IPS-18c (cell line): ENCODE results near the gene SLN.

ENCODE experiments used
- H3K4me3 ChIP-seq: 2 replicates; pipeline ENCODE4 v1.7.0; 2013; ENCODE audit warnings: low read depth, mild to moderate bottlenecking, low read length, moderate library complexity; ENCODE audit not compliant: insufficient read depth
- H3K9me3 ChIP-seq: one replicate; pipeline ENCODE4 v1.6.1; 2013; ENCODE audit warnings: mild to moderate bottlenecking, low read length, moderate library complexity; ENCODE audit not compliant: control insufficient read depth, insufficient read depth

Gene SLN

DNA sequence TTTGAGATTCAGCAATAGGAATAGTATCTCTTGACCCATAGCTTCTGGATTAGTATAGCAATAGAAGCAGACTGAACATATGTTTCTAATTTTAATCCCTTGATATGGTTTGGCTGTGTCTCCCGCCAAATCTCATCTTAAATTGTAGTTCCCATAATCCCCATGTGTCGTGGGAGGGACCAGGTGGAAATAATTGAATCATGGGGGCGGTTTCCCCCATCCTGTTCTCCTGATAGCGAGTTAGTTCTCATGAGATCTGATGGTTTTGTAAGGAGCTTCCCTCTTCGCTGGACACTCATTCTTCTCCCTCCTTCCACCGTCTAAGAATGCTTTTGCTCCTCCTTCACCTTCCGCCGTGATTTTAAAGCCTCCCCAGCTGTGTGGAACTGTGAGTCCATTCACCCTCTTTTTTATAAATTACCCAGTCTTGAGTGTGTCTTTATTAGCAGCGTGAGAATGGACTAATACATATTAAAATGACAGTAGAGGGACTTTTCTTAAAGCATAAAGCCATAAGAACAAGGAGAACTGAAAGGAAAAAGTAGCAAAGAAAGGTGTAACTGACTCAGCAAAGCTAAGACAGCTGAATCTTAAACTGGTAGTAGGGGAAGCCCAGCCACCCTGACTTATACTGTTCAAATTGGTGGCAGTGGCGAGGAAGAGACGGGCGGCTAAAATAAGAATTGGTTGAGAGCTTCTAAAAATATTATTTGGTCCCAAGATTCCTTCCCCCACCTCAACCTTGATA is 20.3 kb upstream of the SLN start:
- no peak overlapping the region for H3K4me3 ChIP-seq
- peaks cover 2% of the 10 kb centered on the region for H3K9me3 ChIP-seq

DNA sequence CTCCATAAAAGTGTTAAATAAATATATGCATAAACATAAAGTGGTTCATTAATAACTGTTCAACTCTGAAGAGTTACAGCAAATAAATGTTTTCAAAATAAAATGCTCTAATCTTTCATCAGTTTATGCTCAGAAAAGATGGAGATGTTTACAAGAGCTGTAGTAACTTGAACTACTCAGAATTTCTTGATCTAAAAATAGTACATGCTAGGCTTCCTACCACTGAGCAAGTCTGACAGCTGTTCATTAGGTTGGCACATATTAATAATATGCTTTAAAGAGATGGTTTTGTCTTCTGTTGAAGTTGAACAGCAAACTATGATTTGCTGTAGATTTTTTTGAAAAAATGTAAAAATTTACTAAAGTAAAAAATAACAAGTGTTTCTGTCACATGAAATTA is 10.8 kb upstream of the SLN start:
- Histone ChIP-seq H3K9me3 (no peaks in the 10 kb centered on the region), H3K4me3 (no peak overlapping the region)

DNA sequence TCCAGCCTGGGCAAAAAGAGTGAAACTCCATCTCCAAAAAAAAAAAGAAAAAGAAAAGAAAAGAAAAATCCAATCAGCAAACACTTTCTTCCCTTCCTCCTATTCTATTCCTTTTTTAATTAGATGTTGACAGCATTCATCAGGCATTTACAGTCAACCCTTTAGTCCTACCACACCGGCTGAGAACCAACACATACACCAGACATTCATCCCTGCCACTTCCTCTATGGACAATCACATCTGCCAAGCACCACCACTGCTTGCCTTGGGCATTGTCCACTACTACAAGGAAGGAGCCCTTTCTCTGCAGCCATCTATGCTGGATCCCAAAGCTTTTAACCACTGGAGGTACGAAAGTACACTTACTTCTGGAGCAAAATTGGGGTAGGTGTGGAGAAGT is 9.4 kb upstream of the SLN start:
- Histone ChIP-seq H3K4me3 (no peak overlapping the region), H3K9me3 (no peaks in the 10 kb centered on the region)

DNA sequence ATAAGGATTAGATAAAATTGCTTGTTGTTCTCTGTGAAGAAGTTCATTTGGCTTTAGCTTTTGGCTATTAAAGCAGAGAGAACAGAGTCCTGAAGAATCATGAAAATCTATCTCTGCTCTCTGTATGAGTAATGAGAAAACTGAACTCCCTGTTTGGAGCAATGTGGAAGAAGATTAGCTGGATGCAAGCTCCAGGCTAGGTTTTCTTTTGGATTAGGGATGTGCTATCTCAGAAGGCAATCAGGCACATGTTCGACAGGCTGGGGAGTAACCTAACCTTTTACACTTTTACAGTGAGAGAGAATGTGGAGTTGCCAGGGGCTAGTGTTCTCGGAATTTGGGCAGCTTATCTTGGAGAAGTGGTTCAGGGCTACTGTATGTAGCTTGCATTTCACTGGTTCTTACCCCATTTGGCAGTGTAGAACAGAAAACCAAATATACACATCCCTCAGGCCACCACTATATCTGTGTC is 8.5 kb upstream of the SLN start:
- Histone ChIP-seq H3K9me3 (no peaks in the 10 kb centered on the region), H3K4me3 (no peak overlapping the region)

DNA sequence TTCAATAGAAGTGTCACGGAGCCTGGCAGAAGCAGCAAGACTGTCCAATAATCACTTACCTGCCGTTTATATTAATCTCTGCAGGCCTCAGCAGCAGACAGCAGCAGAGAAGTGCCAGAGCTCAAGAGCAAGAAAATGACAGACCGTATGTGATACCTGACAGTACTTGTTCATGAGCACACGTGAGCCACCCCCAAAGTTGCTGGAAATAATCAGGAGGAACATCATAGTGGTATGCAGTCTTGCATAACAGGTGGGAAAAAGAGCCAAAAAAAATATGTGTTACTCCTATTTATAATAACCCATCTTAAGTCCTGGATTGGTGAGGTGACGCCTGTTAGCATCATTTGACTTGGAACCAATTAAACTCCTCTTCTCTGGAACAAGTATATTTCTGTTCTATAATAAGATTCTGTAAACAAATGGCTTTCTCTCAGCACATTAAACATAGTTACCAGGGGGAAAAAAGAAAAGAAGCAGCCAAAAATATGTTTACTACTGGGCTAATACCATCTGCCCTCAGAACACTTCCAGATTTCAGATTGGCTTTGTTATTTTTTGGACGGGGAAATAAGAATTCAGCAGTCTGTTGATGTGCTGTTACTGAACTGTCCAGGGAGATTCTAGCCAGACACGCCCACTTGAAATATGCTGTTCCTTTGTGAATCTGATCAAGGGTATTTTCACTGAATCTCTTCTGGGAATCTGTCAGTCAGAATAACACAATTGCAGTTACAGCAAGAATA is 7.9 kb upstream of the SLN start:
- Histone ChIP-seq H3K4me3 (no peak overlapping the region), H3K9me3 (no peaks in the 10 kb centered on the region)

DNA sequence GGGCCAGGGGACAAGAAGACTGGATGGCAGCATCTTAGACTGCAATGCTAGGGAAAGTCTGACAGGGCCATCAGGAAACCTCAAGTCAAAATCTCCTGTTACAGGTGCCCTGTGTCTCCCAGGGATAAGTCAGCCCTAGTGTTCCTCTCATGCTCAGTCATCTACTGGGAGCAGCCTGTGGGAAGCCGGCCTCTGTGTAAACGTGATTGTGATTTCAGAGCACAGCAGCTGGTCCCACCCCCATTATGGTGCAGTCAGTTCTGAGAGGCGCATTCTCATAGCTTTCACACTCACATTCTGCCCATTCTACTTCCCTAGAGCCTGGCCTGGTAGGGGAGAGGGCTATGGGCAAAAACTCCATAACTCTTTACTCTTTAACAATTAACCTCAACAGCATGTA is 7.2 kb upstream of the SLN start:
- H3K4me3 ChIP-seq = no peak overlapping the region
- H3K9me3 ChIP-seq = no peaks in the 10 kb centered on the region

DNA sequence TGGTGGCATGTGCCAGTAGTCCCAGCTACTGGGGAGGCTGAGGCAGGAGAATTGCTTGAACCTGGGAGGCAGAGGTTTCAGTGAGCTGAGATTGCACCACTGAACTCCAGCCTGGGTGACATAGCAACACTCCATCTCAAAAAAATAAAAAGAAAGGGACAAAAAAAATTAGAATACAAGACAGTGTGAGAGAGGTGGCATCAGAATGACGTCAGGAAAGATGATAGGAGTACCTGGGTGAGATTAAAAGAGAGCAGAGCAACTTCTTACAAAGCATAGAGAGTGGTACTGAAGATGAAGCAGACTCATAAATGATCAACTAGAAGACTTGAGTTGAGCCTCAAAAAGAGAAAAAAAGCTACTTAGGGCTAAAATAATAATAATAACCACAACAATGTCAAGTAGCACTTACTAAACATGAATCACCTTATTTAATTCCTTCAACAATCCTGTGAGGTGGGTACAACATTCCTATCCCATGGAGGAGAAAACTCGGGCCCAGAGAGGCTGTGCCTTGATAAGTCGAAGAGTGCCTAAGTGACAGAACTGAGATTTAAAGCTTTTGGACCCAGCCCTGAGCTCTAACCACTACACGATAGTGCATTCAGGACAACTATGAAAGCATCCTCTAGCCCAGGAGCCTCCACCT is 5.2 kb upstream of the SLN start:
- H3K4me3 ChIP-seq = no peak overlapping the region
- no peaks in the 10 kb centered on the region for H3K9me3 ChIP-seq

DNA sequence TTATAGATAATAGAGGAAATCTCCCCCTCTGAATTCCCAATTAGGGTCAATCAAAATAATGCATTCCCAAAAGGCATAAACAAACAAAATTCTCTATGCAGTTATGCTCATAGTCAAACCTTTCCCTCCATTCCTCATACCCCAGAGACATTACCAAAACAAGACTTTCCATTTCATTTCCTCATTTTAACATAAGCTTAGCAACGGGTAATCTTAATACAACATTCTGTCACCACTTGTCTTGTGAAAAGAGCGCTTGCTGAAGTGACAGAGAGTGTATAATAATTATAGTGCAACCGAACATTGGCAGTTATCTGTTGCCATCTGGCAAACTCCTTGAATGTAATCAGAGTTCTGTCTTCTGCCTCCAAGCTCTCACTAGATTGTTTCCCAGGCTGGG is 1.2 kb upstream of the SLN start:
- Histone ChIP-seq H3K4me3 (no peak overlapping the region), H3K9me3 (no peaks in the 10 kb centered on the region)

DNA sequence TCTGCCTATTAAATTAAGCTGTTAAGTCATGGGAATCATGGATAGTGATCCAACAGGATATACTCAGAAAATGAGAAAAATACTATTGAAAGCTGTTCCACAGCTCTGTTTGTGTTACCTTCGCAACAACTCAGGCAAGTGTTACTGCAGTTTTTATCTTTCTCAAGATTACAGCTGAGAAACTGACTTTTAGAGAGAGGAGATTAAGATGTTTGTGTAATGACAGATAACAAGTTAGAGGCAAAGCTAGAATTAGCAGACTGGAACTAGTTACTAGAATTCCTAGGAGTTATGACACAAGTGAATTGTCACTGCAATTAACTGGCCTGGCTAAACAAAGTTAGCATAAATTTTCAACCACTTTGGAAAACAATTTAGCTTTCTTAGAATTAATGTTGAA is 1.6 kb downstream of the SLN start:
- Histone ChIP-seq H3K9me3 (no peaks in the 10 kb centered on the region), H3K4me3 (no peak overlapping the region)

DNA sequence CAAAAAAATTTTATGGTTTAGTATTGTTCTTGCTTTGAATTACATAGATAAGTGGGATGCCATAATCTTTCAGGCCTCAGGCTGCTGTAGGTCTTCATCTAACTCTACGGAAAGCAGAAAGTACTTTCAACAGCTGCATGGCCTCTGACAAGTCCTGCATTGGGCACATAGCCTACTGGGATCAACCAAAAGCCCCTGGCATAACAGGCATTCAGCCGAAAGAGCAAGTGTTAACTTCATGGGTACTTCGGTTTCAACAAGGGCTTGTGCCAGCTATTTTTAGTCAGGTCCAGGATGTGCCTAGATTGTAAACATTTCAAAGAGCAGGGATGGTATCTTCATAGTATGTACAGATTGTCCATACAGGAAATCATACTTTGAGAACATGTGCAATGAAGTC is 3.1 kb downstream of the SLN start:
- H3K4me3 ChIP-seq = no peak overlapping the region
- H3K9me3 ChIP-seq = no peaks in the 10 kb centered on the region

DNA sequence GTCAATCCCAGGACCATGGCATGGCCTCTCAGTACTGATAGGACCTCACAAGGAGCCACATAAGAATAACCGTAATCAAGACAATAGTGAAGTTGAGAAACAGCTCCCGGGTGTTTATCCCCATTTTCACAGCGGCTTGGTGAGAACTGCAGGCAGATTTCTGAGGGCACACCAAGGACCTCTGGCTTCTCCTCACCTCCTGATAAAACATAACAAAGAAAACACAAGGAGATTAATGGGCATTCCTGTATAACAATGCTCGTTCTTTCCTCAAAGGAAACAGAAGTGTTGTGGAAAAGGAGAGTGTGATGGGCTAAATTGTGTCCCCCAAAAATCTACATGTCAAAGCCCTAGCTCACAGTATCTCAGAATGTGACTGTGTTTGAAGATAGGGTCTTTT is 4.0 kb downstream of the SLN start:
- Histone ChIP-seq H3K4me3 (no peak overlapping the region), H3K9me3 (no peaks in the 10 kb centered on the region)

DNA sequence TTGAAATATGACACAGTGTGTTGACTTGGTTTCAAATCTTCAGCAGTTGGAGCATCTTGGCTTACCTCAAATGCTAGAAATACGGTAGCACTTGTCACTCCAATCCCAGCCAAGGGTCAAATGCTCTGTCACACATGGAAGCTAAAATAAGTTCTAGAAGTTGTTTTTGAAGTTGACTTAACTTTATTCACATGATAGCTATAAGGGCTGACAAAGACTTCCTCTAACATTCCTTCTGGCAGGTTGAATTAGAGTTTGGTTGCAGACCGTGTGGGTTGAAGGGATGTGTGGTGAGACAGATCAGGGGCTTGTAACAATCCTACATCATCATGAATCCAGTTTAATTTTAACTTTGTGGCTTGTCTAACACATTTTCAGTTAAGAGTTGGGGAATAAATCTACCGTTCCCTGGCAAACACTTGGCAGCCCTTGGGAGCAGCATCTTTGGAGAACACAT is 4.6 kb downstream of the SLN start:
- Histone ChIP-seq H3K9me3 (no peaks in the 10 kb centered on the region), H3K4me3 (no peak overlapping the region)

DNA sequence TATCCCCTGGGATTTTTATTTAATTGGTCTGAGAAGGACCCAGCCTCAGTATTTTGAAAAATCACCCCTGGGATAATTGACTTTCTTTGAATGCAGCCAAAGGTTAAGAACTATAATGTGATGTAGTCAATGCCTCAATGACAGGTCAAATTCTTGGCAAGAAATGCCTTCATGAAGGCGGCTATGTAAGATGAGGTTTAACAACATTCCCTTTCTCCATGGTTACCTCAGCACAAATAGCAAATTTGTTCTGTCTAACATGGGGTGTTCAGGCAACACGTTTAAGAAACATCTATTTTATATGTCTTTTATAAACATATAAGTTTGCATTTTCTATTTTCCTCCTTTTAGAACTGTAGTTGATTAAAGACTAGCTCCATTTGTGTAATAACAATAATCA is 5.3 kb downstream of the SLN start:
- Histone ChIP-seq H3K4me3 (no peak overlapping the region), H3K9me3 (no peaks in the 10 kb centered on the region)

DNA sequence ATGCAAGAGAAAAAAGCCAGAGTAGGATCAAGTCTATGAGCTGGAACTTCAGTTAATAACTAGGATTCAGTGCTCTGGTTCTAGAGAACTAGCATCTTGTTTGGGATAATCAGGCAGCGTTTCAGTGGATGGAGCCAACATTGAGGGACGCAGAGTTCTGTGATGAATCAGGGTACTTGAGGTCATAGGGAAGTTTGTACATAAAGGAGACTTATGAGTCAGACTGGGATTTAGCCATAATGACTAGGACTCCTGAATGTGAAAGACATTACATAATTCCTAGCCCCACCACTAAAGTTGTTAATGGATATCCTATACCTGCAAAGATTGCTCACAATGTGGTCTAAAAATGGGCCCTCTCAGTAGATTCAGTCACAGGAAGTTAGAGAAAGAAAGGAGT is 6.8 kb downstream of the SLN start:
- Histone ChIP-seq H3K9me3 (no peaks in the 10 kb centered on the region), H3K4me3 (no peak overlapping the region)

DNA sequence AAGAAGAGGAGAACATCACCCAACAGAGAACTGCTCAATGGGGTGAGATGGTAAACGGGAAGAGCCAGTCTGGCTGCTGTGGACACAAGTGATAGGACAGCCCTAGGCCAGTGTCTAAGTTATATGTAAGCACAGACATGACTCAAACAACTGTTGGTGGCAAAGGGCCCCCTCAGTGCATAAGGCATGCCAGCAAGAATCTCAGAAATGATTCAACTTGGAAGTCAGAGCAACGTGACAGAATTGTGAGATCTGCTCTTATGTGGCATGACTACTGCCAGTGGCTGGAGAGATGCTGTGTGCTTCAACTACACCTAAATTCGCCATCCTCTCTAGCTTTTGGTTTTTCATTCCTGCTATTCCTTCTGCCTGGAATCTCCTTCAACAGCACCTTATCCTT is 7.4 kb downstream of the SLN start:
- Histone ChIP-seq H3K4me3 (no peak overlapping the region), H3K9me3 (peaks cover 2% of the 10 kb centered on the region)

DNA sequence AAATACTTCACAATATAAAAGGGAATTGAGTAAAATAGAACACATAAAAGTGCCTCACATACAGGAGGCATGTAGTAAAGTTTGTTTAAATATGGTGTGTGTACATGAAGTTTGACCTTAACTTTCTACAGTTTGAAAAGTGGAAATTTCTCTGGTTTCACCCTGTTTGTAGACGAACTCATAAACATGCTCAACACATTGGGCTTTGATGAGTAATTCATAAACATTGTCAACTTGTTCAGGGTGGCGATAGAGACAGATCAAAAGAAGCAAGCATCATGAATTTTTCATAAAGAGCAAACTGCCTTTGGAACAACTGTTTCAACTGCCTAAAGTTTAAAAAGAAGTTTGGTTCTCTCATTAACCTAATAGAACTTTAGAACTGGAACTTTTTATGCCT is 9.1 kb downstream of the SLN start:
- H3K4me3 ChIP-seq = no peak overlapping the region
- H3K9me3 ChIP-seq = peaks cover 3% of the 10 kb centered on the region

DNA sequence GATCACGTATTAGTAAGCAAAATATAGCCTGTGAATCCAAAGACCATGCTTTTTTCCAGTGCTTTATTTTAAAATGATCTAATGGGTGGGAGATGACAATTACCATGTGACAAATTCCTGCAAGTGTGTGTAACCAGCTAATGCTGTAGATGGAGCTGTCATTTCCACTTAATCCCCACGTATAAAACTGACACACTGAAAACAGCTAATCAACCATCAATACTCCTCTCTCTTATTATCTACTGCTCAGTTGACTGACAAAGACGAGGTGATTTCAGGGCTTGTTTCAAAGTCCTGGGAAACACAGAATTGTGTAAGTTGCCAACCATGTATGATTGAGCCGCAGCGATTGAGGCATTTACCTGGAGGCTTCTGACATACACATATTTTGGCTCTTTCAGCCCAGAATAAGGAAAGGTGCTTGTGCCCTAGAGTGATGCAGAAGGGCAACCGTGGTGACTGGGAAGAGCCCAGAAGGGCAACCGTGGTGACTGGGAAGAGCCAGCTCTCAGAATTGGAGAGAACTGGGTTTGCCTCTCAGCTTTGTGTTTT is 9.7 kb downstream of the SLN start:
- Histone ChIP-seq H3K4me3 (no peak overlapping the region), H3K9me3 (peaks cover 3% of the 10 kb centered on the region)
